GOT3 (cell line): ENCODE data around the gene DPP10.

Source experiments
- DNase-seq: peaks from one replicate; lab custom pipeline; 2025; ENCODE audit warnings: mixed read lengths; lab: John Stamatoyannopoulos, UW

The DPP10 gene

GRCh38 chr2:115161081-115161770 is 718.8 kb downstream of the DPP10 start:
- no peak for DNase-seq

- no peak for DNase-seq
Measured at GRCh38 chr2:115161771-115162493, 719.5 kb downstream of the DPP10 start.

GRCh38 chr2:115162494-115163293 is 720.3 kb downstream of the DPP10 start:
- no peak for DNase-seq

- DNase-seq = no peak
Measured at GRCh38 chr2:115163572-115163971, 721.1 kb downstream of the DPP10 start.

GRCh38 chr2:115165529-115166109 is 723.2 kb downstream of the DPP10 start:
- no peak for DNase-seq

GRCh38 chr2:115168457-115168856 is 726.0 kb downstream of the DPP10 start:
- DNase-seq = no peak

GRCh38 chr2:115169814-115170213 is 727.4 kb downstream of the DPP10 start:
- no peak for DNase-seq

GRCh38 chr2:115171751-115172150 is 729.3 kb downstream of the DPP10 start:
- DNase-seq = no peak

GRCh38 chr2:115174651-115175050 is 732.2 kb downstream of the DPP10 start:
- no peak for DNase-seq

- DNase-seq = no peak
Measured at GRCh38 chr2:115183144-115183543, 740.7 kb downstream of the DPP10 start.

GRCh38 chr2:115190459-115190858 is 748.0 kb downstream of the DPP10 start:
- DNase-seq = no peak

- no peak for DNase-seq
Measured at GRCh38 chr2:115194623-115195022, 752.2 kb downstream of the DPP10 start.

GRCh38 chr2:115196587-115196986 is 754.1 kb downstream of the DPP10 start:
- no peak for DNase-seq

- no peak for DNase-seq
Measured at GRCh38 chr2:115199966-115200365, 757.5 kb downstream of the DPP10 start.

- no peak for DNase-seq
Measured at GRCh38 chr2:115201386-115201785, 758.9 kb downstream of the DPP10 start.

GRCh38 chr2:115208493-115209164 is 766.2 kb downstream of the DPP10 start:
- DNase-seq = no peak

- DNase-seq = no peak
Measured at GRCh38 chr2:115214050-115214449, 771.6 kb downstream of the DPP10 start.

- no peak for DNase-seq
Measured at GRCh38 chr2:115219296-115219695, 776.9 kb downstream of the DPP10 start.

- DNase-seq = no peak
Measured at GRCh38 chr2:115234186-115234585, 791.7 kb downstream of the DPP10 start.

GRCh38 chr2:115234737-115235136 is 792.3 kb downstream of the DPP10 start:
- DNase-seq = no peak

GRCh38 chr2:115248066-115248465 is 805.6 kb downstream of the DPP10 start:
- DNase-seq = no peak

- no peak for DNase-seq
Measured at GRCh38 chr2:115277366-115277765, 834.9 kb downstream of the DPP10 start.
